GM21526 (cell line): ENCODE results near the gene CNTNAP2.

ENCODE experiments used
- ATAC-seq: cut with Tn5 transposase; IDR thresholded peaks from one replicate; pipeline ENCODE4 v1.9.1; 2021; ENCODE audit warnings: moderate library complexity; ENCODE audit not compliant: unreplicated experiment, low FRiP score

The CNTNAP2 gene

DNA sequence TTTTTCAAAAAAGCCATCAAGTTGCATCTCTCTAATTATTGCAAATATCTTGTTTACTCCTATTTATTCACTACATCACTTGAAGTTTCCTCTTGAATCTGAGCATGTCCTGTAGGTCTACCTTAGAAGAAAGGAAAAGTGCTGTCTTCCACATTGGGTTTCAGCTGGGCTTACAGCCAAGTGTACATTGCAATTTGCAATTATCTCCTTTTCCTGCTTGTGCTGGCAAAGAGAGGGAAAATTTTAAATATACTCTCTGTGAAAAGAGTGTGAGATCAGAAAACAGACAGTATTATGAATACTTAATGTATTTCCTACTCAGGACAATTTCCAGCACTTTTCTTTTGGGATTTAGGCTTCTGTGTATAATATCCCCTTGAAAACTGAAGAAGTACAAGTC is 839.7 kb downstream of the CNTNAP2 start:
- no peak for ATAC-seq

DNA sequence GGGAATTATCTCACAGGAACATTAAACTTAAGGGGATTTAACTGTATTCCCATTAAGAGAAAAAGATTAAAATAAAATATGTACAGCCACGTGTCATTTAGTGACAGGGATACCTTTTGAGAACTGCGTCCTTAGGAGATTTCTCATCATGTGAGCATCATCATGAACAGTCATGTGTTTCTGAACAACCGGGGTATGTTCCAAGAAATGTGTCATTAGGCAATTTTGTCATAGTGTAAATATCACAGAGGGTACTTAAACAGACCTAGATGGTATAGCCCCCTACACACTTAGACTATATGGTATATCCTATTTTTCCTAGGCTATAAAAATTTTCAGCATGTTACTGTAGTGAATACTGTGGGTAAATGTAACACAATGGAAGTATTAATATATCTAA is 840.3 kb downstream of the CNTNAP2 start:
- ATAC-seq = no peak

DNA sequence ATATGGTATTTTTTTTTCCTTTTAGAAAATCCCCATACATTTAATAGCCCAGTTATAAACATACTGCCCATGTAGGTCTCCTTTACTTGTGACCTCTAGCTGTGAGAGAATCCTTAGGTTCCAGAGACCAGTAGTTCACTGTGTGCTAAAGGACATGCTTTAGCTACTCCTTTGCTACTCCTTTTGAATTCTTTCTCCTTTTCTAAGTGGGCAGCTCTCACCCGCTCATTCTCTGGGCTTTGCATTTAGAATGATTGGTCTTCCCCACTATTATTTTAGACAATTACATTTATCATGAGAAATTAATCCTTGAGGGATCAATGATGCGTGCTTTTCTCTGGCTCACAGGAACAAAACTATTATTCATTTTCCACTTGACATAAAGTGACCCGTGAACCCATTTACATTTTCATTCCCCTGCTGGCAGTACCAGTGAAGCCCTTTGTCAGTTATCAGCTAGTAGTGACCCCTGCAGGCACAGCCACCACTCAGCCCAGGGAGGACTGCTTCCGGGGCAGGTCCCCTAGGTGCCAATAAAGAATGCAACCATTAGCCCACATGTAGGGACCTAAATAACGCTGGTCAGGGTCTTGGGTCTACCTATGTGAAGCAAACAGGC is 844.3 kb downstream of the CNTNAP2 start:
- no peak for ATAC-seq

DNA sequence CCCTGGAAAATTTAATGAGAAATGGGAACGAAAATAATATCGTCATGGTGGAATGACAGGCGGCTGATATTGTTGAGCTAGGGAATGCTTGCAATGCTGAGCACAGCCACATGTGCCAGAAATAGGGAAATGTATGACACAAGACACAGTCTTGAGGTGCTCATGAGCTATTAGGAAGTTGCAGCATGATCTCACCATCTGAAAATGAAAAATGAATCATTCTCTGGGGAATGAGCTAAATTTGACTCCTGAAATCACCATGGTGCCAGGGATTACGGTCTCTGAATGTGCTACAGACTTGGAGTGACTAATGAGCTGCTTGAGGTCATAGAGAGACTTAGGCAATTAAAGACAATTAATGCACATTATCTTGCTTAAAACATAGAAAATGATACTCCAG is 845.0 kb downstream of the CNTNAP2 start:
- ATAC-seq = no peak

DNA sequence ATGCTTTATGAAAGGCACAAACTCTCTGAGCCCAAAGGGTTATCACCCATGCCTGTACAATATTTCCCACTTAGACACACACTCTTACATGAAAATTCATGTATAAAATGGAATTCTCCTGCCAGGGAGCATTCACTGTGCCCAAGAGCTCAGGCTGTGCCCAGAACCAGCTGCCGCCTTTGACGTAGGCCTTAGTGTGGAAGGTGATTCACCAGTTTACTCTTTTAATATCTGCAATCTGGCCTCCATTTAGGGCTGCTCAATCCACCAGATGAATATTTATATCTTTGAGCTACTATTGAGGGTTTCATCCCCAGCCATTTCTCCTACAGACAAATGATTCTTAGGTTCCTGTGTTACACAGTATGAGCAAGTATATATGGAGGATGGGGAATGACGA is 849.7 kb downstream of the CNTNAP2 start:
- no peak for ATAC-seq

DNA sequence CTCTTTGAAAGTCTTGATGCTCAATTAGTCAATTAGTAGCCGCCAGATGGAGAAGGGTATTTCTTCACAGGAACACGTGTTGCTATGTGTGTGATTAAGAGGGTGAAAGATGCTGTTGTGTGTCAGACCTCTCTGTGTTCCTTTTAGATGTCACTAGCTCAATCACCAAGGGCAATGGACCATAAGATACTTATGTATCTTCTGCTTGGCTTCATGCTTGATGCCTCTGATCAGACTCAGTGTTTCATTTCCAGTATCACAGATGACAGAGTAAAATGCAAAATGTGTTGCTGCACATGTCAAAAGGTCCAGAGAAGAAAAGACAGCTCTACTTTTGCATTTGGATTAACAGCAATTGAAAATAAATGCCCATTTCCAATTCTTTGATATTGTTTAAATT is 865.9 kb downstream of the CNTNAP2 start:
- ATAC-seq = no peak

DNA sequence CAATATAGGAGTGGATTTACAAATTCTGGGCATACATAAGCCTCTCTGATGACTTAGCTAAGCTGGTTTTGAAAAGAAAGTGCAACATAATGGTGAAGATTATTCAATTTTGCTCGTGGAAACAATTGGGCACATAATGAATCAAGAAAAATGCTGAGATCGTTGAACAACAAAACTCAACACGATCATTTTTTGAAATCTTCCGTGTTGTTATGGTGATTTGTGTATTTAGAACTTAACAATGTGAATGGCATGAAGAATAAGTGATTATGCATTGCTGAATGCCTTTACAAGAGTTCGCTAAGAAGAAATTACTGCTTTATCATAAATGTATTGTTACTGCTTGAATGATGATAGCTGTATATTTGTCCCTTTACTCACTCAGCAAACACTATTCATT is 875.0 kb downstream of the CNTNAP2 start:
- no peak for ATAC-seq

DNA sequence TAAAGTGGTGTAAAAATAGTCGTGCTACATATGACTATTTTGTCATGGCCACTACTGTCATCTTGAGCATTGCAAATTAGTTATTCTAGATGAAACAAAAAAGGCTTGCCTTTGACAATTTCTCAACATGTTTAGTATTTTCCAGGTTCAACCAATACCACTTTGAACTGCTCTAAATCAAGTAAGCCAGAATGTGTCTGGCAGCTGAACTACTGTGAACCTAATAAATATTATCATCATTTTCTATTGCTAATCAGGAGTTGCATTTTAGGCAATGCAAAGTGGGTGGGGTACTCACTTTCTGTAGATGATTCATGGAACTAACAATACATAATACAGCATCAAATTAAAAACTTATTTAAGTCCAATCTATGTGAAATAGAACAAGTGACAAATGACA is 877.2 kb downstream of the CNTNAP2 start:
- ATAC-seq = no peak

DNA sequence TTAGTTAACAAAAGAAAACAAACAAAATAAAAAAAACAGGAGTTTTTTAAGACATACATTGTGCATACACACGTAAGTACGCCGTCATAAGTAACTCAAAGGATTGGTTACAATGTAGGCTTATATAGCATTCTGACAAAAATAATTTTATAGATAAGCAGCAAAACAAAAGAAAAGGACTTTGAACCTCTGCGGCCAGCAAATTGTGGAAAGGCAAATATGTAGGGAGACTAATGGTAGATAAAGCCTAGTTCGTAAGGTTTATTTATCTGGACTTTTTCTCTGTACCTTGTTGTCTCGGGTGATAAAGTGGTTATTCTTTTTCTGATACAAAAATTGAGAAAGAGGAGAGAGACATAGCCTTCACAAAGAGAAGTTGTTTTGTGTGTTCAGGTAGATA is 891.9 kb downstream of the CNTNAP2 start:
- ATAC-seq = no peak

DNA sequence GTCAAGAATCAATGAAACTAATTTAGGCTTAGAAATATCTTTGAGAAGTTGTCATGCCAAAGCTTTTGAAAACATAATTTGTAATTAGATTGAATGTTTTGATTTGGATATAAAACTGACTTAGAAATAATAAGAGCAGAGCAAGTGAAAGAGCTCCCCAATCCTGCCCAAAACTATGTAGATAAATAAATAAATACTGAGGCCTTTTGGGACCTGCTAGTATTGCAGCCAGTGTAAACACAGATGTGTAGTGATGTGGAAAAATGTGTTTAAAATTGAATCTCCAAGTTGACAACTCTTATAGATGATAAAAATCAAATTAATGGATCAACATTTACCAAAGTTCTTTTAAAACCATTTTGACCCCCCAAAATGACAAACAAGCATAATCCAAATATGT is 896.1 kb downstream of the CNTNAP2 start:
- ATAC-seq = no peak

DNA sequence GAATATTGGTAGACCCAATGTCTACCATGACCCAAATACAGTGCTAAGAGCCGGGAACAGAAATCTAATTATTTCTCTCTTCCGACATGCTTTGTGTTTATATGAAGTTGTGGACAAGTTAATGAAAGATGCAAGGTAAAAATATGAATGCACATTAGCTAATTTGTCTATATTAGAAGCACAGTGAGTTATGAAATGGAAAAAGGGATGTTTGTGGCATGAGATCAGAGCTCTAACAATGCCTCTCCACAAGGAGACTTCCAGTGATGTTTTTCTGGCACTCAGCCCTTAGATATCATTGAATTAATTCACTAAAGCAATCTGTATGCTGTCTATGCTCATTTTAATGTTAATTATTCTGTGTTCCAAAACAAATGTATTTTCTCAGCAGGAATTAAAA is 897.2 kb downstream of the CNTNAP2 start:
- ATAC-seq = no peak

DNA sequence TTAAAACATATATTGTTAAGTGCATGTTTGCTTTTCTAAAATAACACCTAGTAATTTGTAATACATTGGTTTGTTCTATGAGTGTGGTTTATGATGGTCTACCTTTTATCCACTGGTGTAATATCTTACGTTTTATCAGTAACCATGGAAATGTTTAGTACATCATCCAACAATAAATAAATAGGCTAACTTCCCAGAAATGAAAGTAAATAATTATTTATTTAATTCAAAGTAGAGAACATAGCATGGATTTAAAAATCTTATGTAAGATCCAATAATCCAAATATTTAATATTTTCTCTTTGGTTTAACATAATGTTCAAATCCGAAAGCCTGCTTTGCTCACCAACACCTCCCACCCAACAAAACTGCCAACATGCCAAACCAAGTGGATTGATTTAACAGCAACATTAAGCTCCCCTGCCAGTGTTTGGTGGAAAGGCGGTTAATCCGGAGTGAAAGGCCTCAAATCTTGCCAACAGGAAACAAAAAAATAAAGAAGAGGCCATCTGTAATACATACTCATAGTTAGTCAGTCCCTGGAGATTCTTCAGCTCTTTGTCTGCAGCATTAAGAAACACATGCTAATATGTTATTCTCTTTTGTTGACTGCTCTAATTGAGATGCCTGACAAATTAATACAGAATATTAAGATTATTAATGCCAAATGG is 897.8 kb downstream of the CNTNAP2 start:
- ATAC-seq = no peak

DNA sequence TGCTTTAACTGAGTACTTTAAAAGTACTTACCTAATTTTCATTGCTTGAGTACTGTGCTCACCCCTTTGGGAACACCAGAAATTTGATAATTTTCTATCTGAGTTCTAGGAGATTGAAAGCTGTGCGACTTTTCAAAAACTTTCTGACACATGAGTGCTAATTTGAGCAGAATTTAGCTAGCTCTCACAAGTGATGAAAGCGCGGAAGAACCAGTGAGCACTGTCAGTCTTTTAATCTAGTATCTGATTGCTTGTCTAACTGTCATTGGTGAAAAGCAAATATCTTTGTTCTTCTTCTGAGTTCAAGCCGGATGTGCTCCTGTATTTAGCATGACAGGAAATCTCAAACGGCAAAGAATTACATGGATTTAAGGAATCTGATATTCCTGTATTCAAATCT is 899.4 kb downstream of the CNTNAP2 start:
- no peak for ATAC-seq

DNA sequence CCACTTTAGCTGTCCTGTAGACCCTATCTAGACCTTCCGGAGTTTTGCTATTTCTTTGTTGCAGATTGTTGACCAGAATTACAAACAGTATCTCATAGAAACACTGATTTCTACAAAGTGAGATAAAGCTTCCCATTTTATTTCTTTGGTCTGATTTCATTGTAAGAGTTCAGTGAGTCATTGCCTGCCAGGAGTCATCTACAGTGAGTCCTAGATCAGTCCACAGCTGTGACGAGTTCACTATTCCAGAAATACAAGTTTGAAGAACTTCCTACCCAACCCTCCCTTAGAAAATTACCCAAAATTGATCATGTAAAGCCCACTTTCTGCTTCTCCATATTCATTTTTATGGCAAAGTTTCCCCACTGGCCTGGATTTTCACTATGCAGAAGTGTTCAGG is 905.5 kb downstream of the CNTNAP2 start:
- no peak for ATAC-seq

DNA sequence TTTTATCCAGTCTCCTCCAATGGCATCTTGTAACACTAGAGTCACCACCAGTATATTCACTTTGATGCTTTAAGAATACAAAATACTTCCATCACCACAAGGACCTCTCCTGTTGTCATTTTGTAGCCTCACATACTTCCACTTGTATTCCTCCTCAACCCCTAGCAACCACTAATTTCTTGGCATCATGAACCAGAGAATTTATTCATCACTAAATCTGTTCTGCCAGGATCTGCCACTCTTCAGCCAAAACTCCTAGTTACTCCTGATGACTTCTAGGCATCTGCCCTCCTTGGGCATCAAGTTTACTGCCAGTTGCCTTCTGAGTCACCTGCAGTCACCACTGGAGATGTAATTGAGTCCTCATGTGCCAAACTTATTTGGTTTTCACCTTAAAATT is 906.8 kb downstream of the CNTNAP2 start:
- no peak for ATAC-seq

DNA sequence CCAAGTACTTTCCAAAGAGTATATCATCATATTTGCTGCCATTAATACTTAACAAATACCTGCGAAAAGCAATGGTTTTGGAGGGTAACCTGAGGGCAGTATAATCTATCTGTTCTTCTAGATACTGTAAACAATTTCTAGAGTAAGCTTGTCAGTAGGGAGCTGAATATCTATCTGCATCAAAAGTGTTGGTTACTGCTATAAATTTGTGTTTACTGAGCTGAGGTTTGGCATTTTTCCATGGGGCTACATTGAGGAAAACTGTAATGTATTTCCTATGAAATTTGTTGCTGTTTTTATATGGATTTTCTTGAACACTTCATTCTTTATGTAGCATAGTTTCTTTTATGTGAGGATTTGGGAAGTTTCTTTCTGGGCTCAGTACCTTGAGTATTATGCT is 913.4 kb downstream of the CNTNAP2 start:
- ATAC-seq = no peak

DNA sequence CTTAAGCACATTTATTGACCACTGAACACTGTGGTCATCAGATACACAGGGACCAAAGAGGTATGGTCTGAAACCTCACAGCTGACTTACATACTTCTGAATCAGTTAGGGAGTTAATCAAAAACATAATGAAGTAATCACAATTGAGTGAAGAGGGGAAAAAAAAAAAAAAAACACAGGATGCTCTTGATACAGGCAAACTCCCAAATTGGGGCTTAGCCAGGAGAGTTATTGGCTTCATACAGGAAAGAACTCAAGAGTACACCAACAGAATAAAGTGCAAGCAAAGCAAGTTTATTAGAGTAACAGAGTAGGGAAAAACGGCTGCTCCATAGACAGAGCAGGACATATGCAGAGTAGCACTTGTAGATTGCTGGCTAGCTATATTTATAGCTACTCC is 917.0 kb downstream of the CNTNAP2 start:
- no peak for ATAC-seq

DNA sequence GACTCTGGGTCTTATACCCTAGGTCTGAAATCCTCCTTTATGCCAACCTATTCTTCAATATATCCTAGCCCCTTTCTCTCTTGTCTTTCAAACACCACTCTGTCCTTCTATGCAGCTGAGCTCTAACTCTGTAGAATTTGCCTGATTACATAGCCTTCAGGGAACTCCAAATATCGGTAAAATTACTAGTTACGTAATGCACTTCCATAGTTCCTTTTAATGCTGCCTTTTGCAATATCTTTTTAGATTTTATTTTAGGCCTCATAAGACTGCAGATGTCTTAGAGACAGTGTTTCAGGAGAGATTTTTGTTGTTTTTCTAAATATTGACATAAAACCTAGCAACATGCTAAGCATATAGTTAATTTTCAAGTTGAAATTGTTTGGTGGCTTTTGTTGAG is 924.8 kb downstream of the CNTNAP2 start:
- no peak for ATAC-seq

DNA sequence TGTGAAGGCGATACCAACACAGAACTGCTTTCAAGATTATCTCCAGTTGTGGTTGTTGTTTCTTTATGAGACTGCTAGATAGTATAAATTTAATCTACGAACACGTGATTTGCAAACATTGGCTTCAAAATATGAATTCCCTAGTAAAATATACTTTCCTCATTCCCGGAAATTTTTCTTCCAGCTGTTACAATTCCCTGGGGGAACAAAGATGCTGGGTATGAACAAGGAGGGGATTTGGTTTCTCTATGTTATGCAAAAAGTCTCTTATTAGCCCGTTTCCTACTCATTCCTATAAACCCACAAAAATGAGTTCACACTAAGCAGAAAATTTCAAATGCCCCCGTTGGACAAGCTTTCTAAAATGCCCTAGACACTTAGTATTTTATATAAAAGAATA is 928.3 kb downstream of the CNTNAP2 start:
- no peak for ATAC-seq

DNA sequence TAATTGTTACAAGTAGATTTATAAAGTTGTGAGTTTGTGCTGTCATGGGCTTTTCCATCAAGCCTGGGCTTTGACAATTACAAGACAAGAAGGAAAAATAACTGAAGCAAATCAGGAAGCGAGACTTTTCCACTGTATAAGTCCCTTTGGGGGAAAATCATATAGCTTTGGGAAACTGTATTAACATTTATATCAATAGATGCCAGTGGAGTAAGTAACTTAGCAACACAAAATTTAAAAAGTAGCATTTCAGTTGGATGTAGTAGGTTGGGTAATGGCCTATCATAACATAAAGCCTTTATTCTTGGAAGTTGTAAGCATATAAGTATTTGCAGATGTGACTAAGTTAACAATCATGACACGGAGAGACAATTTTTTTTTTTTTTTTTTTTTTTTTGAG is 931.1 kb downstream of the CNTNAP2 start:
- no peak for ATAC-seq

DNA sequence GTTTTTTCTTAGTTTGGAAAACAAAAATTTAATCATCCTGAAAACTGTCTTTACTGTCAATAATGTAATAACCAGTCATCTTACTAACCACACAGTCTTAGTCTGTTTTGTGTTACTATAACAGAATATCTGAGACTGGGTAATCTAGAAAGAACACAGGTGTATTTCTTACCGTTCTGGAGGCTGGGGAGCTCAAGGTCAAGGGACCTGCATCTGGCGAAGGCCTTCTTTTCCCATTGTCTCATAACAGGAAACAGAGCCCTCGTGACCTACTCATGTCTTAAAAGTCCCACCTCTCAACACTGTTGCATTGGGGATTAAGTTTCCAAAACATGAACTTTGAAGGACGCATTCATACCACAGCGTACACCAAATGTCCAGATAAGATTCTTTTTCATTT is 932.3 kb downstream of the CNTNAP2 start:
- no peak for ATAC-seq

DNA sequence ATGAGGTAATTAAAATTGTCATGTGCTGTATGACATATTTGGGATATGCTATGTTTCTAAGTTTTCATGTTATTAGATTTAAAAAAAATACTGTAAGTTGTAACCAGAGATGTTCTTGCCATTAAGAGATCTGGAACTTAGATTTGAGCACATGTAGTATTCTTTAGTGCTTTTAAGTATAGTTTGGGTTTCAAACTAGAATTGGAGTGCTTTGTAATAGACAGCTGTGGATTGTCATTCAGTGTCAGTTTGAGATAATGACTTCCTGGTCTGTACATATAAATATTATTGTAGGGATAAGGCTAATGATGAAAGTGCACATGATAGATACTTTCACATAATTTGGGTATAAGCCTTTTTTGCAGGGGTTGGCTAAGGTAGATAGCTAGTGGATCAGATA is 936.2 kb downstream of the CNTNAP2 start:
- ATAC-seq = no peak

DNA sequence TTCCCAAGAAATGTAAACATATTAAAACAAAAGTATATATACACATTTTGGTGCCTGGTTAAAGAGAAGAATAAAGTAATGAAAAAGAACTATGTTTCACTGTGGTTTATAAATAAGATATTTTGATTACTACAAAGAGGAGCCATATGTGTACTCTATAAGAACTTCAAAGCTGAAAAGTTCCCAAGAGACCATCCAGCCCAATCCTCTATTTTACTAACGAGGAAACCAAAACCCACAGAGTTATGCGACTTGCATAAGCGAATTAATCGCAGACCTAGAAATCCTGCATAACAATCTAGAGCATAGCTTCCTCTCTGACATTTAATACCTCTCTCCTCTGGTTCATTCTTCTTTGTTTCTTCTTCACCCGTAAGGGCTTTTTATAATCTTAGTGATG is 937.1 kb downstream of the CNTNAP2 start:
- no peak for ATAC-seq
